GM18507 (cell line): ENCODE results near the gene MRPL21.

Experiments used
- DNase-seq: peaks from one replicate; pipeline ENCODE4 v3.0.0; 2011; ENCODE audit warnings: low read depth; ENCODE audit not compliant: insufficient read length; ENCODE audit errors: extremely low spot score
- FAIRE-seq: peaks from 2 replicates; lab custom pipeline; 2011; peaks lifted over from hg19 to GRCh38; lab: Jason Lieb, UNC

Gene MRPL21

GRCh38 chr11:68903288-68904247 lies at the start of gene MRPL21, which contains the start of gene IGHMBP2:
MRPL21 (minus strand) TSS chr11:68903832; CDS start chr11:68903810, 22 bp downstream.
IGHMBP2 (plus strand) TSS chr11:68903891; CDS start chr11:68903953, 62 bp downstream.
- DNase-seq = peak; percentile 89
- peak; percentile 63 for FAIRE-seq

DNA sequence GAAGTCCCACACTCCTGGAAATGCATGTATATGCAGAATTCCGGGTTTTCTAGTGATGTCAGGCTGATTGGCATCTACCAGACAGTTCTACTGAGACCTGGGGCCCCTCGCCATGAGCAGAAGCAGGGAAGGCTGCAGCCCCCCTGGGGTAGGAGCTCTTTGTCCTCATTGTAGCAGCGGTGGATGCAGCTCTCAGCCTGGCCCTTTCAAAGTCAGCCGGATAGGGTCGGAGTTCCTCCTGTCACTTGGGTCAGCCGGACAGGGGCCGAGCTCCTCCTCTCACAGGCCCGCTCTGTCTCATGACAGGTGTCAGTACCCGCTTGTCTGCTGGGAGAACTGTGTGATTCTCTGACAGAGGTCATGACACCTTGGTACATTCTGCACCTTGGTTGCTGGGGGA lies 47.1 kb upstream of the MRPL21 start:
- DNase-seq = no peak
- no peak for FAIRE-seq

DNA sequence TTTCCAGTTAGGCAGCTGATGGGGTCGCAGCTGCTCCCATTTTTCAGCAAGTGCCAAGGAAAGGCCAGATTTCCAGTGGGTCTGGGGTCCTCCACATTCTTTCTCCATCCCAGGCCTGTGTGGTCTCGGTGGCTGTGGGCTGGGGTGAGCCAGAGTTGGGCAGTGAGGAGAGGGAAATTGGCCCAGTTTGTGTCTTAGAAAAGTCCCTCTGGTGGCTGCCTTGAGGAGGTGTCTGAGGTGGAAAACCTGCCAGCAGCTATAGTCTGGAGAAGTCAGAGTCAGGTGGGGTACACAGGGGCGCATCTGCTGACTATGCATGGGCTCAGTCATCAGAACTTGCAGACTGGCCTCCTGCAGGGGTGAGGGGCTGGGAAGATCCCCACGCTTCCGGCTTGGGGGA lies 46.6 kb upstream of the MRPL21 start:
- no peak for FAIRE-seq
- DNase-seq = no peak

- DNase-seq = no peak
- FAIRE-seq = no peak
Observed at GRCh38 chr11:68948935-68949334, 45.3 kb upstream of the MRPL21 start.

GRCh38 chr11:68948496-68948895 lies 44.9 kb upstream of the MRPL21 start:
- DNase-seq = no peak
- no peak for FAIRE-seq

- DNase-seq (no peak), FAIRE-seq (no peak)
Observed at GRCh38 chr11:68947151-68947550, 43.5 kb upstream of the MRPL21 start.

DNA sequence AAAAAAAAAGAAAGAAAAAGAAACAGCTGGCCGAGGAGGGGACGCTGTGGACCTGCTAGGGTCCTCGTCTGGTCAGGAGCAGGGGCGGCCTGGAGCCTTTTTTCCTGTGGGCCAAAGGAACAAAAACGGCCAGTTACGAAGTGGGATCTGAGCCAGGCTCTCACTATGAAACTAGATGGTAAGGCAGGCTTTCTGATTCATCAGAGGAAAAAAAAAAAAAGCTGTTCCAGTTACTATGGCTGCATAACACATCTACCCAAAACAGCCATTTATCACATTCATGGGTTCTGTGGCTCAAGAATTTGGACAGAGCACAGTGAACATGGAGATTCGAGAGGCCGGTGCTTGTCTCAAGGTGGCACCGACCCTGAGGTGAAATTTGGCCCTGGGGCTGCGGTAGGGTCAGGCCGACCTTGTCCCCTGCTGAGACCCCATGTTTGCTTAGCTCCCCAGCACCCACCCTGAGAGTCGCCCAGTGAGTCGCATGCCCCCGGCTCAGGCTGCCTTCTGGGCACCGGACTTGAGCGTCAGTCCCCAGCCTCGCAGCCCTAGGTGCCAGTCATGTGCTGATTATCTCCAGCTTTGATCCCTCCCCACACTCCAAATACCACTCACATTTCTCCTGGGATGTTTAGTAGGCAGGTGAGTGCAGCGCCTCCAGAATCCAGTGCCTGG lies 42.9 kb upstream of the MRPL21 start:
- no peak for FAIRE-seq
- no peak for DNase-seq

DNA sequence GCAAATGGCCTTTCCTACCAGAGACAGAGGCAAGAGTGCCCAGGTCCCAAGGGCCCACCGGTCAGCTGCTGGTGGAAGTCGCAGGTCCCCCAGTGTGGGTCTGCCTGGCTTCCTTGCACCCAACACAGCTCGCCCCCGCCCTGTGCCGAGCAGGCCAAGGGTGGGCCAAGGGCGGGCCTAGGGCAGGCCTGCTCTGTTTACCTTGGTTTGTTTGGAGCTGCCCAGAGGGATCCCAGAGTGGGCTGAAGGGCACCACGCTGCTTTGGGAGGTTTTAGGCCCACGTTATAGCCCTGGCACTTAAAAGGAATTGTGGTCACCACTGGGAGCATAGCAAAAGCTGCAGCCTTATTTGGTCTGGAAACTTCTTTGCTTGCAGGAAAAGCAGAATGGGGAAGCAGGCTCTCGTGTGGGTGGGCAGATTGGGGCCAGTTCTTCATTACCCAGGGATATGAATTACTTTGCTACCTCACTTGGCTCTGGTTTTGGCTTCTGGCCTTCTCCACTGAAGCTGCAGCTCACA lies 39.2 kb upstream of the MRPL21 start:
- FAIRE-seq (no peak), DNase-seq (no peak)

DNA sequence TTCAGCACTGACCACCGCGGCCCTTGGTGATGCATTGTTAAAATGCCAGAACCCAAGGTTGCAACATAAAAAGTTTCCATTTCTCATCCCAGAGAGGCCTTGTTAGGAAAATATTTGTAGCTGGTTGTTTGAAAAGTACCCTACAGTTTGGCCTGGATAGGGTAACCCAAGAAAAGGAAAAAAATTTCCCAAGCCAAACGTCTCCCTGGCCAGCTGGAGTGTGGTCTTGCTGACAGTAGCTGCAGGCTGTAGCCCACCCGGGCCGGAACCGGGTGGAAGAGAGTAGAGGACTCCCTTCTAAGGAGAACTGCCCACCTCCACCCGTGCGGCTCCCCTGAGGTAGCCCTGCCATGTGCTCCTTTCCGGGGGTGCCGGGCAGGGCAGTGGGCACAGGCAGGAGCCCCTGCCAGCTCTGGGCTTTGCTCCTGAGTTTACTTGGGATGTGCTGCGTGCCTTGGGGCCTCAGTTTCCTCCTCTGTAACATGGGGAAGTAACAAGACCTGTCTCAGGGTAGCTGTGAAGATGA lies 38.5 kb upstream of the MRPL21 start:
- DNase-seq = no peak
- no peak for FAIRE-seq

- FAIRE-seq (no peak), DNase-seq (no peak)
Observed at GRCh38 chr11:68941324-68942094, 37.9 kb upstream of the MRPL21 start.

GRCh38 chr11:68940651-68941323 lies 37.2 kb upstream of the MRPL21 start:
- DNase-seq (no peak), FAIRE-seq (no peak)

DNA sequence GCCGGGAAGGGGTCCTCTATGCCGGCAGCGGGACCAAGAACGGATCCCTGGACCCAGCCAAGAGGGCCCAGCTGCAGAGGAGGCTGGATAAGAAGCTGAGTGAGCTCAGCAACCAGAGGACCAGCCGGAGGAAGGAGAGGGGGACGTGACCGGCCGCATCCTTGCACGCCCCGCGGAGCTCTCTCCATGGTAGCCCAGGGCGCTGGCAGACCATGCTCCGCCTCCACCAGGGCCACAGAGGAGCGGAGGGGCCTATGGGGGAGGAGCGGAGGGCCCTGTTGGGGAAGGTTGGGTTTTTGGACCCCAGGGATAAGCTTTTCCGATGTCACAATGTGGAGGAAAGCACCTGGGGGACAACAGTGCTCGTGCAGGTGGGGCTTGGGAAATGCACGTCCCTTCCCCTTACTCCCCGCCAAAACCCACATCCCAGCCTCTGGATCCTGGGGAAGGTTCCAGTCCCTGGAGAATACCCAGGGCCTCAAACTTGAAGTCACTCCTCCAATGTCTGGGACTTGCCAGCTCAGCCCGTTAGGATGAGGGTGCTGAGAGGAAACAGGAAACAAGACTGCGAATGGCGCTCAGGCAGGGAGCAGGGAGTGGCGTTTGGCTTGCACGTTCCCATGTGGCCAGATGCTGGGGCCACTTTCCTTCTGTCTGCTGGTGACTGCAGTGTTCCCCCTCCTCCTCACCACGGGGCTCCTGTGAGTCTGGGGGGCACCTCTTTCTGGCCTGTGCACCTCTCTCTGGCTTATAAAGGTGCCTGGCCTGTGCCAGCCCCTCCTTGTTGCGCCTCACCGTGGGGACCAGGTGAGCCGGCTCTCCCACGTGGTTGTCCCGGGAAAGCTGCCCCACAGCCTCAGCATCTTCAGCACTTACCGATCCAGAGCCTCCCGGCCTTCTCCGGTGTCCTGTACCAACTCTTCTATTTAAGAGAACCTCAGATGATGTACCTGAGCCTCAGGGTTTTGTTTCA lies 36.2 kb upstream of the MRPL21 start:
- DNase-seq (no peak), FAIRE-seq (no peak)

DNA sequence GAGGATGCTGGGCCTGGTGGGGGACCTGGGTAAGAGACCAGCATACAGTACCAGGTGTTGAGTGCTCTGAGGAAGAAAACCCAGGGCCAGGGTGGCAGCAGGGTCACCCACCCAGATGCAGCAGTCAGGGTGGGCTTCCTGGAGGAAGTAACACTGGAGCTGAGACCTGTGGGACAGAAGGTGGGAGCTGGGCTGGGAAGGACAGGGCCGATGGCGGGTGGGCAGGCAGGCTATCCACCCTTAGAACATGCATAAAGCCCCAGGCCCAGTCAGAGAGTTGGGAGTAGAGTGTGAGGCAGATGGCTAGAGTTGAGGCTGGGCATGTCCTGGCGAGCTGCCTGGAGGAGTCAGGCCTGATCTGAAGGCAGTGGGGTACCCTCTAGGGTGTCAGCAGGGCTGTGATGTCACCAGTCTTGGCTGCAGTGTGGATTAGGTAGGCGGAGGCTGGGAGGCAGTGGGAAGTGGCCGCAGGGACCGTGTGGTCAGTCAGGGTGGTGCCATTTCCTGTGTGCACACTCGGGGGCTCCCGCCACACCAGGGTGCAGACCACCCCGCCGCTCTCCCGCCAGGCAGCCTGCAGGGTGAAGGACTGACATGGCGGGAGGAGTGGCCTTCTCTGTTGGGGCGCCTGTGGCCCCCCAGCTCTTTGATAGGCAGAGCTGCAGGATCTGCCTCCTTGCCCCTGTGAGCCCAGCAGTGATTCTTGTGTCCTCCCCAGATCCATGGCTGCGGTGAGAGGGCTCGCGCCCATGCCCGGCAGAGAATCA lies 35.4 kb upstream of the MRPL21 start:
- DNase-seq (no peak), FAIRE-seq (no peak)

GRCh38 chr11:68938088-68938487 lies 34.5 kb upstream of the MRPL21 start:
- DNase-seq (no peak), FAIRE-seq (no peak)

DNA sequence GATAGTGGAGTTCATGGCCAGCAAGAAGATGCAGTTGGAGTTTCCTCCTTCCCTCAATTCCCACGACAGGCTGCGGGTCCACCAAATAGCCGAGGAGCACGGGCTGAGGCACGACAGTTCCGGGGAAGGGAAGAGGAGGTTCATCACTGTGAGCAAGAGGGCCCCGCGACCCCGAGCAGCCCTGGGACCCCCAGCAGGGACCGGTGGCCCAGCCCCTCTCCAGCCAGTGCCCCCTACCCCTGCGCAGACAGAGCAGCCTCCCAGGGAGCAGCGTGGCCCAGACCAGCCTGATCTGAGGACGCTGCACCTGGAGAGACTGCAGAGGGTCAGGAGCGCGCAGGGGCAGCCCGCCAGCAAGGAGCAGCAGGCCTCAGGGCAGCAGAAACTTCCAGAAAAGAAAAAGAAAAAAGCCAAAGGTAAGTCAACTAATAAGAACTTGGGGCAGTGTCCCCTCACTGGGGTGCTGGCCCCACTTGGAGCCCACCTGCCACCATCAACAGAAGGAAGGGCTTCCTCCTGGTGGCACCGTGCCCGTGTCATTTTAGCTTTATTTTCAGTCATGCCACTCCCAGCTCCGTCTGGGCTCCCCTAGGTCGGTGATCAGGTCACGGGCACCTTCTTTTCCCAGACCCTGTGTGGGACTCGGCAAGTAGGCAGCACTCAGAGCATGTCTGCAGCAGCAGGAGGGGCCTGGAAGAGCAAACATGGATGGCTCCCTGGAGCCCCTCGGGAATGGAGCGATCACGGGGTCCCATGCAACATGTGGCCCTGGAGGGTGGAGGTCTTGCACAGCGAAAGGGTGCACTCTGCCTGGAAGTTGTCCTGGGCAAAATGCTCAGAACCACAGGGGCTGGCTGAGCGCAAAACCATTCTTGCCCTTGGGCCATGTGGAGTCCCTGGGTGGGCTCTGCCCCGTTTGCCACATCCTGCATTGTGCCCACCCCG lies 33.3 kb upstream of the MRPL21 start:
- no peak for DNase-seq

DNA sequence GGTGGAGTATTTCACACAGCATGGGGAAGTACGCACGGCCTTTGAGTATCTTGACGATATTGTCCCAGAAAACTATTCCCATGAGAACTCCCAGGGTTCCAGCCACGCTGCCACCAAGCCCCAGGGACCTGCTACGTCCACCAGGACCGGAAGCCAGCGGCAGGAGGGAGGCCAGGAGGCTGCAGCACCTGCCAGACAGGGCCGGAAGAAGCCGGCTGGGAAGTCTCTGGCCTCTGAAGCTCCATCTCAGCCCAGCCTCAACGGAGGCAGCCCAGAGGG lies 32.7 kb upstream of the MRPL21 start:
- DNase-seq = no peak
- FAIRE-seq = no peak

More for the DNA sequence above, 33.3 kb upstream of the MRPL21 start:
- no peak for FAIRE-seq
